Skin epidermis (tissue), 12 donors: ENCODE measurements around the gene MMP21.

Source experiments
- H3K27ac ChIP-seq, 21 experiments: fragments of 200-600 bp; sonication (generic) in 11 of 21; one replicate each; pipeline ENCODE4 v1.5.0; 2020; ENCODE audit warnings: mild to moderate bottlenecking in 3 of 21, inconsistent platforms in 2 of 21, moderate library complexity in 2 of 21
- H3K4me3 ChIP-seq, 7 experiments: fragments of 200-600 bp; sonication (generic) in 2 of 7; one replicate each; pipeline ENCODE4 v1.5.0; 2020; ENCODE audit warnings: inconsistent platforms in 2 of 7, mild to moderate bottlenecking in 2 of 7, moderate library complexity in 1 of 7

Gene MMP21

GRCh38 chr10:125719173-125720001 is 56.2 kb downstream of the MMP21 start, which contains the start of gene EDRF1:
TSS of gene EDRF1 (plus strand) at chr10:125719709. CDS start at chr10:125719808, 99 bp downstream.
- peak within 1 kb of the TSS; percentile 65 to 98 (median 94) for H3K27ac ChIP-seq

More at GRCh38 chr10:125719173-125720001, 56.2 kb downstream of the MMP21 start, which contains the start of gene EDRF1:
- peak within 1 kb of the TSS; percentile 65 to 94 (median 88) for H3K4me3 ChIP-seq
